ENCODE data around the gene DACT1.
A peak's percentile ranks its signal among the peaks of the same experiment; 100 is the strongest.

Gene DACT1

DNA sequence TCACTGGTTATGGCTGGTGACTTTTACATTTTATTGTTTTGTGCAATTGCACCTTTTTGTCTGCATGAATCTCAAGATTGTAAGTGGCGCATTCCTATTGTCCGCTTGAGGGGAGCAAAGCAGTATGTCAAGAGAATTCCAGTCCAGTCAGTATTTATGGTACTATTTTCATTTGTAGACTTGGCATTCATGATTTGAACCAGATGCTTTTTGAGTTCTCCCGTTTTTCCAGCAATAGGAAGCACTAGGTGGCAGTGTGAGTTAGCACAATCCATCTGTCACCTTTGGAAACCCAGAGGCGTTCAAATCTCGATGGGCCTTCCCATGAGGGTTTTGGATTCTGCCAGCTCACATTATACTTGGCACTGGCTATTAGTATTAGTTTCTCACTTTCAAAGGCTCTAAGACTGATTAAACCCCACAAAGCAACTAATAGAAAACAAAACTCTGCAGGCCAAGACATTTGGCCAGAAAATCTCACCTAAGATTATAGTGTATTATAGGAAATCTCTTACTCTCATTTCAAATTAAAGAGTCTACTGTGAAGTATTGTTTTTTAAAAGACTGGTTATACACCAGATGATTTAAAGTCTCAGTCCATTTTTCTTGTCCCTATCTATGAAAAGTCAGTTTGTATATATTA, 2.2 kb downstream of the DACT1 start:
- Histone ChIP-seq H3K9ac (peak overlapping the region in 3 of 11 experiments; percentile 85 to 91 (median 87); a peak in 5 of 22 replicates), H3K36me3 (peaks cover 0 to 42% (median 11%) of the 10 kb centered on the region in 11 experiments; a peak in 14 of 22 replicates), H3K27ac (no peak overlapping the region; a peak in 1 of 22 replicates), H3K4me2 (peak overlapping the region; percentile 93 to 100 (median 98)), H4K20me1 (no peaks in the 10 kb centered on the region; a peak in 1 of 22 replicates), H3K4me1 (peaks cover 15 to 55% (median 38%) of the 10 kb centered on the region in 10 experiments), H3K27me3 (peaks cover 0 to 30% (median 0%) of the 10 kb centered on the region in 11 experiments; a peak in 9 of 22 replicates), H3K4me3 (peak overlapping the region in 6 of 10 experiments; percentile 76 to 88 (median 80); a peak in 8 of 20 replicates), H3K9me3 (replicated peaks in 1 of 11) (0 out of 22 replicates have a peak, but pooled peaks cover 0 to under 1% (median 0%) of the 10 kb centered on the region in 11 experiments)
- no peak for TF ChIP-seq Cebpa-rat (IDR thresholded peaks at IDR 0.05)

GRCh38 chr14:58640959-58641358, 3.2 kb downstream of the DACT1 start:
- no peak for TF ChIP-seq Cebpa-rat (IDR thresholded peaks at IDR 0.05)
- Histone ChIP-seq H3K9me3 (replicated peaks in 1 of 11) (peaks cover 5 to 10% (median 9%) of the 10 kb centered on the region in 11 experiments; a peak in 19 of 22 replicates), H3K9ac (no peak overlapping the region), H3K4me1 (peaks cover 11 to 45% (median 29%) of the 10 kb centered on the region in 10 experiments), H4K20me1 (no peaks in the 10 kb centered on the region; a peak in 1 of 22 replicates), H3K36me3 (peaks cover 0 to 52% (median 21%) of the 10 kb centered on the region in 11 experiments; a peak in 18 of 22 replicates), H3K4me2 (no peak overlapping the region; a peak in 1 of 22 replicates), H3K27me3 (peaks cover 0 to 30% (median 0%) of the 10 kb centered on the region in 11 experiments; a peak in 9 of 22 replicates), H3K27ac (no peak overlapping the region), H3K4me3 (no peak overlapping the region)

- no peak overlapping the region for H3K27ac ChIP-seq
- H3K4me1 ChIP-seq = peaks cover 11 to 39% (median 24%) of the 10 kb centered on the region in 10 experiments
- no peak overlapping the region for H3K4me2 ChIP-seq
- H3K4me3 ChIP-seq = no peak overlapping the region
- peaks cover 0 to 58% (median 25%) of the 10 kb centered on the region in 11 experiments; a peak in 19 of 22 replicates for H3K36me3 ChIP-seq
- TF ChIP-seq Cebpa-rat (IDR thresholded peaks at IDR 0.05) = no peak
- H3K9me3 ChIP-seq (replicated peaks in 1 of 11) = peaks cover 11 to 16% (median 14%) of the 10 kb centered on the region in 11 experiments; a peak in 20 of 22 replicates
- H3K9ac ChIP-seq = no peak overlapping the region
- H4K20me1 ChIP-seq = no peaks in the 10 kb centered on the region; a peak in 1 of 22 replicates
- H3K27me3 ChIP-seq = peaks cover 0 to 28% (median 0%) of the 10 kb centered on the region in 11 experiments; a peak in 9 of 22 replicates
Measured at GRCh38 chr14:58641509-58641908, 3.7 kb downstream of the DACT1 start.

GRCh38 chr14:58643366-58643765, 5.6 kb downstream of the DACT1 start:
- peaks cover 0 to 15% (median 0%) of the 10 kb centered on the region in 11 experiments; a peak in 9 of 22 replicates for H3K27me3 ChIP-seq
- TF ChIP-seq Cebpa-rat (IDR thresholded peaks at IDR 0.05) = no peak
- H3K27ac ChIP-seq = no peak overlapping the region
- H3K4me1 ChIP-seq = peaks cover 11 to 30% (median 17%) of the 10 kb centered on the region in 10 experiments
- no peaks in the 10 kb centered on the region; a peak in 1 of 22 replicates for H4K20me1 ChIP-seq
- no peak overlapping the region for H3K9ac ChIP-seq
- no peak overlapping the region for H3K4me3 ChIP-seq
- H3K36me3 ChIP-seq = peaks cover 0 to 72% (median 34%) of the 10 kb centered on the region in 11 experiments; a peak in 19 of 22 replicates
- peaks cover 12 to 26% (median 19%) of the 10 kb centered on the region in 11 experiments; a peak in 20 of 22 replicates for H3K9me3 ChIP-seq (replicated peaks in 1 of 11)
- no peak overlapping the region for H3K4me2 ChIP-seq

- Histone ChIP-seq H3K4me1 (peaks cover 0 to 8% (median 0%) of the 10 kb centered on the region in 10 experiments; a peak in 3 of 20 replicates), H4K20me1 (no peaks in the 10 kb centered on the region)
- no peak for TF ChIP-seq Cebpa-rat (IDR thresholded peaks at IDR 0.05)
Measured at GRCh38 chr14:58645641-58646040, 7.9 kb downstream of the DACT1 start.

GRCh38 chr14:58646479-58646878, 8.7 kb downstream of the DACT1 start:
- no peaks in the 10 kb centered on the region for H4K20me1 ChIP-seq
- no peak overlapping the region for H3K27ac ChIP-seq
- H3K27me3 ChIP-seq = no peaks in the 10 kb centered on the region
- peaks cover 0 to 5% (median 0%) of the 10 kb centered on the region in 10 experiments; a peak in 3 of 20 replicates for H3K4me1 ChIP-seq
- H3K4me3 ChIP-seq = no peak overlapping the region
- H3K9ac ChIP-seq = no peak overlapping the region
- H3K9me3 ChIP-seq (replicated peaks in 1 of 11) = peaks cover 12 to 26% (median 19%) of the 10 kb centered on the region in 11 experiments; a peak in 20 of 22 replicates
- H3K4me2 ChIP-seq = no peak overlapping the region
- TF ChIP-seq Cebpa-rat (IDR thresholded peaks at IDR 0.05) = no peak
- H3K36me3 ChIP-seq = peaks cover 0 to 63% (median 34%) of the 10 kb centered on the region in 11 experiments; a peak in 19 of 22 replicates

More at GRCh38 chr14:58645641-58646040, 7.9 kb downstream of the DACT1 start:
- Histone ChIP-seq H3K9ac (no peak overlapping the region), H3K9me3 (replicated peaks in 1 of 11) (peaks cover 12 to 26% (median 19%) of the 10 kb centered on the region in 11 experiments; a peak in 20 of 22 replicates), H3K4me2 (no peak overlapping the region), H3K27ac (no peak overlapping the region), H3K4me3 (no peak overlapping the region), H3K27me3 (no peaks in the 10 kb centered on the region), H3K36me3 (peaks cover 0 to 71% (median 34%) of the 10 kb centered on the region in 11 experiments; a peak in 19 of 22 replicates)

GRCh38 chr14:58647777-58648176, 10.0 kb downstream of the DACT1 start:
- no peak overlapping the region for H3K27ac ChIP-seq
- H3K4me2 ChIP-seq = no peak overlapping the region
- H3K4me1 ChIP-seq = peaks cover 0 to 5% (median 0%) of the 10 kb centered on the region in 10 experiments; a peak in 3 of 20 replicates
- peaks cover 12 to 26% (median 19%) of the 10 kb centered on the region in 11 experiments; a peak in 20 of 22 replicates for H3K9me3 ChIP-seq (replicated peaks in 1 of 11)
- no peaks in the 10 kb centered on the region for H3K27me3 ChIP-seq
- no peak overlapping the region for H3K9ac ChIP-seq
- H4K20me1 ChIP-seq = no peaks in the 10 kb centered on the region
- no peak overlapping the region for H3K4me3 ChIP-seq
- H3K36me3 ChIP-seq = peaks cover 0 to 50% (median 30%) of the 10 kb centered on the region in 11 experiments; a peak in 19 of 22 replicates
- no peak for TF ChIP-seq Cebpa-rat (IDR thresholded peaks at IDR 0.05)

GRCh38 chr14:58650857-58651256, 13.1 kb downstream of the DACT1 start:
- Histone ChIP-seq H3K36me3 (peaks cover 0 to 20% (median 16%) of the 10 kb centered on the region in 11 experiments; a peak in 18 of 22 replicates), H3K4me1 (no peaks in the 10 kb centered on the region), H3K4me3 (no peak overlapping the region), H3K4me2 (no peak overlapping the region), H3K9ac (no peak overlapping the region), H4K20me1 (no peaks in the 10 kb centered on the region), H3K9me3 (replicated peaks in 1 of 11) (peaks cover 5 to 25% (median 11%) of the 10 kb centered on the region in 11 experiments; a peak in 19 of 22 replicates), H3K27ac (no peak overlapping the region), H3K27me3 (no peaks in the 10 kb centered on the region)
- TF ChIP-seq Cebpa-rat (IDR thresholded peaks at IDR 0.05) = no peak
